Heart right ventricle (tissue), 16 donors: ENCODE results near the gene SCGB3A1. TPM values are rescaled to one million over a fixed set of nuclear protein-coding genes. Genes with fewer than 3 reads are reported as not detected.

Source experiments
- ATAC-seq, 8 donors: fragments of 200-7000 bp; cut with Tn5 transposase; one replicate each; pipeline ENCODE4 v1.9.1; 2020; ENCODE audit warnings: mild to moderate bottlenecking in 8 of 8, moderate library complexity in 8 of 8, moderate number of reproducible peaks in 1 of 8
- DNase-seq, 2 donors: peaks; one replicate each; pipeline ENCODE4 v3.0.0-alpha.2; 2020
- H3K27ac ChIP-seq, 10 donors: fragments of 200-600 bp; sonication (generic) in 2 of 10; one replicate each; pipeline versions ENCODE4 v1.5.0 to v1.8.0; 2020 to 2022; ENCODE audit warnings: mild to moderate bottlenecking in 3 of 10
- H3K27me3 ChIP-seq, 7 donors: fragments of 200-600 bp; one replicate each; pipeline ENCODE4 v1.8.0; 2021 to 2022; ENCODE audit warnings: mild to moderate bottlenecking in 2 of 7
- H3K36me3 ChIP-seq, 9 donors: fragments of 200-600 bp; sonication (generic) in 1 of 9; one replicate each; pipeline versions ENCODE4 v1.5.0 to v1.8.0; 2020 to 2022; ENCODE audit warnings: mild to moderate bottlenecking in 2 of 9
- H3K4me1 ChIP-seq, 9 donors: fragments of 200-600 bp; sonication (generic) in 1 of 9; one replicate each; pipeline versions ENCODE4 v1.5.0 to v1.8.0; 2020 to 2022; ENCODE audit warnings: mild to moderate bottlenecking in 4 of 9
- H3K4me3 ChIP-seq, 10 donors: fragments of 200-600 bp; sonication (generic) in 2 of 10; one replicate each; pipeline versions ENCODE4 v1.5.0 to v1.8.0; 2020 to 2022; ENCODE audit warnings: mild to moderate bottlenecking in 7 of 10, moderate library complexity in 2 of 10
- H3K9me3 ChIP-seq, 11 donors: fragments of 200-600 bp in 10 of 11; sonication (generic) in 2 of 11; one replicate each; pipeline versions ENCODE4 v1.5.0 to v1.8.0; 2013 to 2022; ENCODE audit warnings: mild to moderate bottlenecking in 2 of 11, control low read depth in 1 of 11, moderate library complexity in 1 of 11
- CTCF ChIP-seq, 9 donors: fragments of 200-600 bp; sonication (generic) in 2 of 9; IDR thresholded peaks; one replicate each; pipeline versions ENCODE4 v1.5.0 to v1.8.0; 2021 to 2022; ENCODE audit warnings: antibody characterized with exemption in 9 of 9, mild to moderate bottlenecking in 5 of 9, moderate library complexity in 1 of 9
- WGBS, 2 donors: extraction: QIAGEN DNeasy Blood & Tissue Kit; methylation state at CpG; one replicate each; pipeline ENCODE4 v1.1.7; 2013; ENCODE audit warnings: inconsistent platforms in 1 of 2; 5-methylcytosine and 5-hydroxymethylcytosine counted together
- intact Hi-C, 10 donors: fragments of 100-400 bp; cut with DNase I; formaldehyde crosslinking; loops; one replicate each; pipeline versions ENCODE4 v1.11.1 to v1.14.2; 2022
- polyA plus RNA-seq, 2 donors: library from polyadenylated mRNA; stranded (reverse); fragments of 200-250 nt; gene quantifications; one replicate each; pipeline ENCODE4 v1.2.3, GENCODE V29; 2013
- total RNA-seq, 10 donors: library from RNA; stranded (reverse); fragmentation: NEBNext Ultra II Directional in 3 of 10; extraction: Animal tissue kit (Norgen Biotek cat#: 25700) in 3 of 10; gene quantifications; one replicate each; pipeline versions ENCODE4 v1.2.1 to v1.2.4, GENCODE V29; 2021 to 2023
- donor health status: Arrhythmogenic right ventricular cardiomyopathy.
- donor health status: ischemic (EF 13 %, LVEDD 7.1; RV severe dilation, severe dysfunction).
- donor health status: healthy with polysubstance abuse.
- donor health status: DM: no; HTN: yes; CAD: no.
- donor health status: DM: no; HTN: no; CAD: no.
- donor health status: ischemic (EF 25% LVEDD 6.9; RV normal size, moderate dysfunction).
- donor health status: ischemic (EF 25% LVEDD 5.7; RV mildly dilated, moderate dysfunction).
- donor health status: healthy.
- donor health status: DM: yes; HTN: yes; CAD: no.
- donor health status: Ischemic cardiomyopathy.
- donor health status: ischemic (EF 35%, LVEDD 5.7; RV mildly dilated, moderate dysfunction).
- donor health status: nonischemic (EF 11% LVEDD 7.7; RV severe dilation, severe dysfunction).
- donor health status: DM: yes; HTN: yes; CAD: no.
- donor health status: PGD.
- donor health status: ischemic (EF 29% LVEDD 5.4; RV normal size, mild dysfunction).
- donor health status: nonischemic (EF 23%, LVEDD 6.1; RV moderate dilation, normal function).

Gene SCGB3A1
- total and polyA plus RNA-seq, 12 donors, result 0.38 to 0.88 (median 0.53) TPM; not detected in 7

- TF ChIP-seq CTCF (IDR thresholded peaks at IDR 0.05), result no peak
Measured at GRCh38 chr5:180637962-180638680, 46.8 kb upstream of the SCGB3A1 start.

GRCh38 chr5:180636403-180637075, 45.2 kb upstream of the SCGB3A1 start:
- intact Hi-C loops, result no loop called here
- H3K27me3 ChIP-seq, result peaks cover 0 to 10% (median 3%) of the 10 kb centered on the region in 7 donors
- ATAC-seq (peak in 5 of 8 donors; percentile 5 to 37 (median 25)), DNase-seq (no peak)
- 49 to 54% methylated on average over 18 of the region's 18 CpGs for WGBS, 2 donors
- H3K4me3 ChIP-seq, result no peak overlapping the region
- no peak for TF ChIP-seq CTCF (IDR thresholded peaks at IDR 0.05)
- no peak overlapping the region for H3K27ac ChIP-seq
- no peaks in the 10 kb centered on the region for H3K36me3 ChIP-seq
- H3K9me3 ChIP-seq, result no peaks in the 10 kb centered on the region
- H3K4me1 ChIP-seq, result peaks cover 0 to 47% (median 6%) of the 10 kb centered on the region in 9 donors

More at GRCh38 chr5:180637962-180638680, 46.8 kb upstream of the SCGB3A1 start:
- Histone ChIP-seq H3K4me3 (no peak overlapping the region), H3K36me3 (no peaks in the 10 kb centered on the region), H3K27ac (no peak overlapping the region), H3K27me3 (peaks cover 0 to 6% (median 0%) of the 10 kb centered on the region in 7 donors), H3K4me1 (peaks cover 0 to 35% (median 6%) of the 10 kb centered on the region in 9 donors), H3K9me3 (no peaks in the 10 kb centered on the region)
- DNase-seq, result no peak
- 63 to 66% methylated on average over 20 of the region's 20 CpGs for WGBS, 2 donors
- ATAC-seq, result peak in 1 of 8 donors; percentile 18
- intact Hi-C loops, result no loop called here

- peaks cover 0 to 9% (median 0%) of the 10 kb centered on the region in 7 donors for H3K27me3 ChIP-seq
- H3K4me3 ChIP-seq, result no peak overlapping the region
- no peaks in the 10 kb centered on the region for H3K36me3 ChIP-seq
- peaks cover 0 to 42% (median 6%) of the 10 kb centered on the region in 9 donors for H3K4me1 ChIP-seq
- H3K27ac ChIP-seq, result no peak overlapping the region
- 76 to 79% methylated on average over 8 of the region's 8 CpGs for WGBS, 2 donors
- no peak for ATAC-seq
- no peak for TF ChIP-seq CTCF (IDR thresholded peaks at IDR 0.05)
- no peaks in the 10 kb centered on the region for H3K9me3 ChIP-seq
- intact Hi-C loops, result no loop called here
- no peak for DNase-seq
Measured at GRCh38 chr5:180636016-180636402, 44.7 kb upstream of the SCGB3A1 start.

GRCh38 chr5:180633283-180634177, 42.2 kb upstream of the SCGB3A1 start:
- peaks cover 0 to 26% (median 0%) of the 10 kb centered on the region in 9 donors for H3K4me1 ChIP-seq
- H3K4me3 ChIP-seq, result no peak overlapping the region
- TF ChIP-seq CTCF (IDR thresholded peaks at IDR 0.05), result no peak
- intact Hi-C loops, result no loop called here
- peaks cover 0 to 16% (median 0%) of the 10 kb centered on the region in 9 donors for H3K36me3 ChIP-seq
- H3K27me3 ChIP-seq, result peaks cover 0 to 11% (median 0%) of the 10 kb centered on the region in 7 donors
- H3K27ac ChIP-seq, result peak overlapping the region in 1 of 10 donors; percentile 6
- no peaks in the 10 kb centered on the region for H3K9me3 ChIP-seq
- WGBS, 2 donors, result 71% methylated on average over 14 of the region's 14 CpGs
- no peak for DNase-seq
- no peak for ATAC-seq
